ENCODE results near the gene ALDH3B2.
"Not testable (repeated sequence)": the region's sequence is repeated elsewhere in the genome, so short reads cannot be mapped to it uniquely, and the experiment has no call there.

Gene ALDH3B2

DNA sequence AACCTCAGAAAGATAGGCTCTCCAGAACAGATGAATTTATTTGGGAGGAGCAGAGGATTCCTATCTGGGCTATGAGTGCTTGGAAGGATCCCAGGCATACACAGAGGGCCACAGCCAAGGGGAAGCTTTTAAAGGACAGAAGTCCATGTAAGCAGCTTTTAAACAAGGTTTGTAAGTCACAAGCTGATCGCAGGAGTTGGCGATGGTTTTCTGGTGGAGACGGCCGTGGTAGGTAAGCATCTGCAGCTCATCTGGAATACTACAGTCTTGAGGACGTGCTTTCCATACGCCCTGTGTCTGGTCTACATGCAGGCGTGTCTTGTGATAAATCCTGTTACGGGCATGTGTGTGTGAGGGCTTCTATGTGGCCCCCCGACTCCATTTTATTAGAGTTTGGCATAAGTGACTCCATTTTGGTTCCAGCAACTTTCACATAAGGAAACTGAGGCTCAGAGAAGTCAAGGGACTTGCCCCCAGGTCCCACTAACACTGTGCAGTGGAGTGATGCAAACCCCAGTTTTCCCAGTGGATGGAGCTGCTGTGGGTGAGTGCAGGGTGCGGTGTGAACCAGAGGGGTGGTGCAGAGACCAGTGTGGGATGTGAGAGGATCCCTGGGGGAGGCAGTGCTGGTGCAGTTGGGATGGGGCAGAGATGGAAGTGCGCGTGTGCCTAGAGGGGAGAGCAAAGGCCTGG, 12.1 kb downstream of the ALDH3B2 start:
- DNase-seq, result no peak

DNA sequence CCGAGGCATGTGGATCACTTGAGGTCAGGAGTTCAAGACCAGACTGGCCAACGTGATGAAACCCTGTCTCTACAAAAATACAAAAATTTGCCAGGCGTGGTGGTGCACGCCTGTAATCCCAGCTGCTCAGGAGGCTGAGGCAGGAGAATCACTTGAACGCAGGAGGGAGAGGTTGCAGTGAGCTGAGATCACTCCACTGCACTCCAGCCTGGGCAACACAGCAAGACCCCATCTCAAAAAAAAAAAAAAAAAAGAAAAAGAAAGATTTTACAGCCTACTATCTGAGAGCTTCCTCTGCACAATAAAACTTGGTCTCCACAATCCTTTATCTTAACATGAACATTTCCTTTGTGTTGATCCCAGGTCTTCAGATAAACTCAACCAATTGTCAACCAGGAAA, 13.7 kb downstream of the ALDH3B2 start:
- not testable (repeated sequence) for DNase-seq

DNA sequence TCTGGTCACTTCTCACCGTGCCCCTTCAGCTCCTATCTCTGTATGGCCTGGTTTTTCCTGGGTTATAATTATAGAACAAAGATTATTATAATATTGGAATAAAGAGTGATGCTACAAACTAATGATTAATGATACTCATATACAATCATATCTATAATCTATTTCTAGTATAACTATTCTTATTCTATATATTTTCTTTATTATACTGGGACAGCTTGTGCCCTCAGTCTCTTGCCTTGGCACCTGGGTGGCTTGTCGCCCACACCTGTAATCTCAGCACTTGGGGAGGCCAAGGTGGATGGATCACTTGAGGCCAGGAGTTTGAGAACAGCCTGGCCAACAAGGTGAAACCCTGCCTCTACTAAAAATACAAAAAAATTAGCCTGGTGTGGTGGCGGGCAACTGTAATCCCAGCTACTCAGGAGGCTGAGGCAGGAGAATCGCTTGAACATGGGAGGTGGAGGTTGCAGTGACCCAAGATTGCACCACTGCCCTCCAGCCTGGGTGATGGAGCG, 14.7 kb downstream of the ALDH3B2 start:
- DNase-seq, result not testable (repeated sequence)

DNA sequence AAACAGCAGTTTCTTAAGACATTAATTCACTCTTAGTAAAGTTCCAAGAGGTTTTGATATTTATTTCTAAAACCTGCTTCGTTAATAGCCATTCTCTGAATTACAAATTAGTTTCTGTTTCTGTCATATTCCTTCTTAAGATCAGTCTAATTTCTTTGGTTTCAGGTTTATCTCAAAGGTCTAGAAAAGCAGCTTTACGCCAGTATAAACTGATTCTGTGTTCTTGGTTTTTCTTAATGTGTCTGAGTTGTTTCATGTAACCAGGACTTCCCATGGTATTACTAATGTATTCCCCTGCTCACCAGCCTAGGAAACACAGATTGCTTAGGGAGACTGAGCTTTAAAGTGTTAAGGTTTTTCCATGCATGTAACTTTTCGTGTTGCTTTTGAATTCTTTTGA, 17.1 kb downstream of the ALDH3B2 start:
- no peak for DNase-seq

DNA sequence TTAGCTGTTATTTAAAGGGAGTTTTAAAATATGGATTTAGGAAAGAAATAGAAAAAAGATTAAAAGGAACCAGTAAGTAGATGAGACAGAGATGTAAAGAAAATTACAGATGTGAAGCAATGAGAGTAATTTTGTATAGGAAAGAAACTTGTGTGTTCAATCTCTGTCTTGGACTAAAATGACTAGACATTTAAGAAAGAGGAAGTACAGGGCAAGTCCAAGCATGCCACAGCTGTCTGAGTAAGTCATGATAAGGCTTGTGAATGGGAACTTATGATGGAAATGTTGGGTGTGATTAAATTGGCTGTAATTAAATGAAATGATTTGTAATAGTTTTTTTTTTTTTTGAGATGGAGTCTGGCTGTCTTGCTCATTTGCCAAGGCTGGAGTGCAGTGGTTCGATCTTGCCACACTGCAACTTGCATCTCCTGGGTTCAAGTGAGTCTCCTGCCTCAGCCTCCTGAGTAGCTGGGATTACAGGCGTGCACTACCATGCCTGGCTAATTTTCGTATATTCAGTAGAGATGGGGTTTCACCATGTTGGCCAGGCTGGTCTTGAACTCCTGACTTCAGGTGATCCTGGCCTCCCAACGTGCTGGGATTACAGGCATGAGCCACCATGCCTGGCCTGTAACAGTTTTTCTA, 18.0 kb downstream of the ALDH3B2 start:
- peak; percentile 56 to 61 for DNase-seq

DNA sequence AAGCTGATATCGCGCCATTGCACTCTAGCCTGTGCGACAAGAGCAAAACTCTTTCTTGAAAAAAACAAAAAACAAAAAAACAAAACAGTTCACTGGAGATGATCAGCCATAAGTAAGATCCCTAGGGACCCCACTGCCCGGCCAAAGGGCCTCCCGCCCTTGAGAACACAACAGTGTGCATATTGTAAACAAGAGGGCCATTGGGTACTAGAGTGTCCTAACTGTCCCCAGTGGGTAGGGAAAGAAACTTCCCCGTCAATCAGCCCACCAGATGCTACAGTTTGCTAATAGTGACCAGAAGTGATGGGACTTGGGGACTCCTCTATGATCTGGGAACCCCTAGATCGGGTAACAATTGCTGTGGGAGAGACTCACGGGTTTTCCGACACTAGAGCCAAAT, 20.2 kb downstream of the ALDH3B2 start:
- no peak for DNase-seq

DNA sequence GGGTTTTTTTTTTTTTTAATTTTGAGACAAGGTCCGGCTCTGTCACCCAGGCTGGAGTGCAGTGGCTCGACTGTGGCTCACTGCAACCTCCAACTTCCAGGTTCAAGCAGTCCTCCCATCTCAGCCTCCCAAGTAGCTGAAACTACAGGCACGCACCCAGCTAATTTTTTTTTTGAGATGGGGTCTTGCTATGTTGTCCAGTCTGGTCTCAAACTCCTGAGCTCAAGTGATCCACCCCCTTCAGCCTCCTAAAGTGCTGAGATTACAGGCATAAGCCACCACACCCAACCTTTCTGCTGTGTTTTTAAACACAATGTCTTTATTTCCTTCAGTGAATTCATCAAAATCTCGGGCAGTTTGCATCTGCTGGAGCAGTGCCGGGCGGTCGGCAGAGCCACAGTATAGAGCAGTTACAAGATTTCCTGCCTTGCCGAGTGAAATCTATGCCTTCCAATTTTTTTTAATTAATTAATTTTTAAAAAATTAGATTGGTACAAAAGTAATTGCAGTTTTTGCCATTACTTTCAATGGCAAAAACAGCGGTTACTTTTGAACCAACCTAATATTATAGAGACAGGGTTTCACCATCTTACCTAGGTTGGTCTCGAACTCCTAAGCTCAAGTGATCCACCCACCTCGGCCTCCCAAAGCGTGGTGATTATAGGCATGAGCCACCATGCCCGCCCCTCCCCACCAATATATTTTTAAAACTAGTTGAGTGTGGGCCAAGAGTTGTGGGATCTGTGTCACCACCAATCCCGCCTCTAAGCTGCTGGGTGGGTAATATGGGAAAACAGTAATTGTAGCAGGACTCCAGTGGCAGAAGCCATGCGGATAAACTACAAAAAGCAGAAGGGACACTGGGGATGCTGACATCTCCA, 21.2 kb downstream of the ALDH3B2 start:
- DNase-seq, result no peak

DNA sequence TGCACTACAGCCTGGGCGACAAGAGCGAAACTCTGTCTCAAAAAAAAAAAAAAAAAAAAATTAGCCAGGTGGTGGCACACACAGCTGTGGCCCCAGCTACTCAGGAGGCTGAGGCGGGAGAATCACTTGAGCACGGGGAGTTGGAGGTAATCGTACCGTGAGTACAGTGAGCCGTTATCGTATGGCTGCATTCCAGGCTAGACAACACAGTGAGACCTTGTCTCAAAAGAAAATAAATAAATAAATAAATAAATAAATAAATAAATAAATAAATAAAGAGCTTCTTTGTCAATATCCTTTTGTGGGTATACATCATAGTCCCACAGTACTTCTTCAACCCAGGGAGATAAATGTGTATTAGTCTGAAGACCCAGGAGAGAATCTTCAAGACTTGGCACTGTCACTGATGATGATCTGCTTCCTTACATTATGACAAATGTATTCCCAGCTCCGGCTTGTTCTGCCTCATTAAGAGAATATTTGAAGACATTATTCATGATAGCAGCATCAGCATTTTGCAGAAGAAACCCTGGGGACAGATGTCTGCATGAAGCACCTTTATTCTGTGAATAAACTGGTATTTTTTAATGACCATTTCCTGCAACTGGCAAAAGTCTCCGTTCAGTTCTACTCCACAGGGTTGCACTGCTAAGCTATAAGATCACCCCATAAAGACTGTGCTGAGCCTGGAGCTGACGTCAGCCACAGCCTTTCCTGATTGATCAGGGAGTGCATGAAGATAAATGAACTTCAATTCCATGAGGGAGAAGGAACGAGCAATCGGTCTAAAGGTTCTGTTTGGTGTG, 22.2 kb downstream of the ALDH3B2 start:
- no peak for DNase-seq

DNA sequence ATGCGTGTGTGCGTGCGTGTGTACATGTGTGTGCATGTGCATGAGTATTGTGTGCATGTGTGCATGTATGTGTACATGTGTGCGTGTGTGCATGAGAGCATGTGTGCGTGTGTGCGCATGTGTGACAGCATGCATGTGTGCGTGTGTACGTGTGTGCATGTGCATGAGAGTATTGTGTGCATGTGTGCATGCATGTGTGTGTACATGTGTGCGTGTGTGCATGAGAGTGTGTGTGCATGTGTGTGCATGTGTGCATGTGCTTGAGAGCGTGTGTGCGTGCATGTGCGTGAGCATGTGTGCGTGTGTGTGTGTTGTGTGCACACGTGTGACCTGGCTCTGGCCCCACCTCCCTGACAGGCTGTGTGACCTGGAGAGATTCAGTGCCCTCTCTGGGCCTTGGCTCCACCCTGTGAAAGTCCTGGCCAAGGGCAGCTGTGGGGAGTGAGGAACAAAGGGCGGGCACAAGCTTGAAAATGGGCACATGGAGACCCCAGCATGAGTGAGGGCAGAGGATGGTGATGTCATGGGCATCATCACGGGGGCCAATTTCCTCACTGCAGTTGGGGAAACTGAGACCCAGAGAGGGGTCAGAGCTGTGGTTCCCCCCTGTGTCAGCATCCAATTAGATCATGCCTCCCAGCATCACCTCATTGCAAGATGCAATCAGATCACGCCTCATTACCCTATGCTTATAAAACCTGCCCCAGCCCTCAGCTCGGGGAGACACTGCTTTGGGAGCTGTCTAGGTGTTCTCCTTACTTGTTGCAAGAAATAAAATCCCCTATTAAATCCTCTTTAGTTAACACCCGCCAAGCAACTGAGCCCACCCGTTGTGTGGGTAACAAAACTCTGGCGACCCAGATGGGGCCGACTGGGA, 24.6 kb downstream of the ALDH3B2 start:
- DNase-seq, result no peak

DNA sequence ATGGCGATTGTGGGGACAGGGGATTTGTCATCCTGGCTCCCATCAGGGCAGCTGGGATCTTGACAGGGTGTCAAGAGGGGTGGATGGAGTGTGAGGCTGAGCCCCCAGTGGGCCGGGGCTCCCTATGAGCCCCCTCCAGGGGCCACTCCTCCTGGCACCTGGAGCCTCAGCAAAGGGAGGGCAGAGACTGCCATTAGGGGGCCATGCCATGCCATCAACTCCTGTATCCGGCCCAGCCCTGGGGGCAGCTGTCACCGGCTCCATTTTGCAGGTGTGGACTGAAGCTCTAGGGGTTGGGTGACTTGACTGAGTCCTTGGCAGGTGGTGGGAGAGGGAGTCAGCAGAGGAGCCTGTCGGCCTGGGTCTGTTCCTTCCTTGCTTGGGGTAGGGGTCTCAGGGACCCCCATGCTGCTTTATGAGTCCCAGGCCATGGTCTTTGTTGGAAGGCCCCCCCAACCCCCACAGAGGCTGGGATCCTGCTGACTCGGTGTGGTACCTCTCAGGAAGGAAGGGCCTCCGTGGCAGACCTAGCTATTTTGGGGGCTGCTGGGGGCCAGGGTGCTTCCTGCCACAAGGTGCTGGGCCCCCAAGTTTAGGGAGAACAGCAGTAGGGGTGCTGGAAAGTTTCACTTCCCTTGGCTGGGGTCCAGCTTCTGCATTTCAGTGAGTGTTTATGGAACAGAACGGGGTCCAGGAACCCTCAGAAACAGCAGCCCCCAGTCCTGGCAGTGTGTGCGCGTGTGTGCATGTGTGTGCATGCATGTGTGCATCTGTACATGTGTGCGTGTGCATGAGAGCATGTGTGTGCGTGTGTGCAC, 25.4 kb downstream of the ALDH3B2 start:
- peak; percentile 42 to 47 for DNase-seq

DNA sequence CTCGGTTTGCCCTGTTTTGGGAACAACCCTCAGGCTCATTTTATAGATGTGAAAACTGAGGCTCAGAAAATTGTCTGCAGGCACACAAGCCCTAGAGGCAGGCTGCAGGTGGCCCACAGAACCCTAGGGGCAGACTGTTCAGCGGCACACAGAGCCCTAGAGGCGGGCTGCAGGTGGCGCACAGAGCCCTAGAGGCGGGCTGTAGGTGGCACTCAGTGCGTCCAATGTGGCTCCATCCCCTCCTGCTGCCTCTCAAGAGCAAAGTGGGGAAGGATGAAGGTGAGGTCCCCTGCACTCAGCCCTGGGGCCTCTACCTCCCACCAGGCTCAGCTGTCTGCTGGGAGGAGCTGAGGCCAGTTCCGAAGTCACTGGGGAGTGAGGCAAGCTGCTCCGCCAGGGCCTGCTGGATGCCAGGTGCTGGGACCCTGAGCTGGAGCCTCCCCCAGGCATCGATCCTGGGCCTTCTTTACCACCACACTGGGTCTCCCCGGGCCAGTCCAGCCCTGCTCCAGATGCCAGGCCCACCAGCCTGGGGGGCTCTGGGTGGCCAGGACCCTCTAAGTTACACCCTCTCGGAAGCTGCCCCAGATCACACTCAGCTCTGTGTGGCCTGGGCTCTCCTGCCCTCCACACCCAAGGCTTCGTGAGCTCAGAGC, 26.2 kb downstream of the ALDH3B2 start:
- peak in 1 of 2 donors; percentile 34 for DNase-seq

DNA sequence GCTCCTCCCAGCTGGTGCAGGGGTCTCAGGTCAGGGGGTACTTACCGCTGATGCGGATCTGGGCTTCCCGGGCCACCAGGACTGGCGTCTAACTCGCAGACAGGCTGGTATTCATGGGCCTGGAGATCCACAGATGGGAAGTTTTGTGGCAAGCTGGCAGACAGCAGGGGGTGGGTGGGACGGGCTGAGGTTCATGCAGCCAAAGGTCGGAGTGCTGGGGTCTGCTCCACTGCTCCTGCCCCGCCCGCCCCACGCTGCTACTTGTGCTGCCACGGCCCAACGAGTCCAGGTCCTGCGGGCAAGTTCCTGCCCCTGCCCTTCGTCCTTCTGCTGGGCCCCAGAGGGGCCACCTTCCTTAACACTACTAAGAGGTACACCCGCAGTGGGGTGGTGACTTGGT, 27.0 kb downstream of the ALDH3B2 start:
- DNase-seq, result no peak

DNA sequence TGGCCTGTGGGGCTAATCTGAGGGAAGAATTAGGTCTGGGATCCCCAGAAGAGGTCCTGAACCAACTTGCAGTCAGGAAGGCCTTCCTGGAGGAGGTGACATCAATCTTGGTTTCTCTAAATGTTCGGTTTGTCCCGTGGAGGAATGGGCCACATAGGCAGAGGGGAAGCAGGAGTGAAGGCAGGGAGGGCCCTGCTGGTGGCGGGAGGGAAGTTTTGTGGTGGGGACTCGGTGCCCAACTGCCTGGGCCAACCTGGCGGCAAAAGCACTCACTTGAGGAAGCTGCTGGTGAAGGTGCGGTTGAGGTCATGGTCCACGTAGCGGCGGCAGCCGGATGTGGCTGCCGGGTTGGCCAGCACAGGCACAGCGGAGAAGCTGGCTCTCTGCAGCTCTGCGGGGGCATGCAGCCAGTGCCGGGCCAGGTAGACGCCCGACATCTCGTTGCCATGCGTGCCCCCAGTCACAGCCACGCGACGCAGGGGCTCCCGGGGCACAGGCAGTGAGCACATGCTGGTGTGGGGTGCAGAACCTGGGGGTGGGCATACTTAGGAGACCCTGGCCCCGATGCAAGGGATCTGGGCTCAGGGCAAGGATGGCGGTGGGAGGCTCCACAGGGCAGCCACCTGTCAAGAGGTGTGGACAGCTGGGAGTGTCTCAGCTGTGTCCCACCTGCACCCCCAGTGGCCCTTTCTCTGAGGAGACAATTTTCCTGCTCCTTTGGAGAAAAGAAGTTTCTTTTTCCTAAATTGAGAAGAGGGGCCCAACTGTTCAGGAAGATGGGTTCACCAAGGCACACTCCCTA, 27.7 kb downstream of the ALDH3B2 start:
- peak in 1 of 2 donors; percentile 6 for DNase-seq

DNA sequence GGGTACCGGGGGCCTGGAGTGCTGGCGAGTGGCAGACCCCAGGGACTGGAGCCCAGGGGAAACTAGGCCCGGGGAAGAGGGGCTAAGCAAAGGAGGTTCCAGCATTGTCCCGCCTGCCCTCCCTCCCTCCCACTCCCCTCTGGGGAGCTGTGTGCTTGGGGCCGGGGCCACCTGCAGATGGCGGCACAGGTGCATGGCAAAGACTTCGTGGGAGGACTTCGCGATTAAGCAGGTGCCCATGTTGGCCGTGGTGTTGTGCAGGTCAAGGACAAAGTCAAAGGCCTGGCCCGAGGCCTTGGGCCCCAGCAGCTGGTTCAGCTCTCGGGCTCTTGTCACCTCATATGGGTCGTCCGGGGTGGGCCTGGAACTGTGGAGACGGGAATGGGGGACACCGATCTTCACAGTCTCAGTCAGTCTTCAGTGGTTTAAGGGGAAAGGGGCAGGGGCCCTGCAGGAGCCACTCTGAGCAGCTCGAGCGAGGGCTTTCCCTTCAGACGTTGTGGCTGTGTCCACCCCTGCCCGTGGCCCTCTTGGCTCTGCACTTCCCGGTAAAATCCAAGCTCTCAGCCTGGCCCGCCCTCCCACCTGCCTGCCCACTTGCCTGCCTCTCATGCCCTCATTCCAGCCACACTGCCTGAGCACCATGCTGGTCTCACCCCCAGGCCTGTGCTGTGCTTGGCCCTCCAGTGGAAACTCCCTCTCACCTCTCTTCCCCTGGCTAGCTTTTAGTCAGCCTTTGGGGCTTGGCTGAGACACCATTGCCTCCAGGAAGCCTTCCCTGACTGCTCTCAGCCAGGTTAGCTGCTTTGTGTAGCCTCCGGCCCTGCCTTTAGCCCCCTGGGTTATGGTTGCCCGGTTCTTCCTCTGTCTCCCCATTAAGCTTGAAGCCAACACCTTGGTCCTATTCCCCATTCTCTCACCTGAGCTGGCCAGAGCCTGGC, 28.6 kb downstream of the ALDH3B2 start:
- no peak for DNase-seq

DNA sequence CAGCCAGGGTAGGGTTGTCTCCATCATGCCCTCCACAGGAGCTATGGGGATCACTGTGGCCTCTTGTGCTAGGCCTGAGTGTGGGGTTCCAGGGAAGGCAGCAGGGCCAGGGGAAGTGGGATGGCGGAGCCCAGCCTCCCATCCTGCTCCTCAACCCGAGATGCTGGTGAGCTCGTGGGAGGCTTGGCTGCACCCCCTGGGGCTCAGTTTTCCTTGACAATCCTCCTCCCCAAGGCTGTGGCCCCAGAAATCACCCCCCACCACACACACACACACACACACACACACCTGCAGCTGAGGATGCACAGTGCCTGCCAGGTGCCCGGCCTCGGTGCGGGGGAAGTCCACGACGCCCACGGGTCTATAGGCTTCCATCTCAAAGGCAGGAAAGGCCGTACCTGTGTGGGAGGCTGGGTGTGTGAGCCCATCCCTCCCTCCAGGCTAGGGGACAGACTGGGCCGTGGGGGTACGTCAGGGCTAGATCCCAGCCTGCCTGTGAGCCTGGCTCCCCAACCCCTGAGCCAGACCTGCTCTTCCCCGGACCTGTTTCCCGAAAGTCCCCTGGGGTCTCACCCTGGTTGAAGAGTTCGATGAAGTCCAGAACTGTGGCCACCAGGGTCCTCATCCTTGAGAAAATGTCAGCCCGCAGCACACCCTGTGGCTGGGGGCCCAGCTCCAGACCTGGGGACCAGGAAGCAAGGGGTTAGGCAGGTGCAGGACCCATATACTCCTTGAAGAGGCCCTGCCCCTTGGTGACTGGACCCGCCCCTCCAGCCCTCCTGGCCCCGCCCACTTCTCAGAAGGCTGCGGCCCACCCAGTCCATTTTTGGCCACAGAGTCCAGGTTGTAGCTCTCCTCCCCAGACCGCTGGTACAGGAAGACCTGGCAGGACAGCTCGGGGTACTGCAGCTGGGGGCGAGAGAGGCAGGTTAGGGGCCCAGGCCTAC, 29.7 kb downstream of the ALDH3B2 start:
- no peak for DNase-seq

DNA sequence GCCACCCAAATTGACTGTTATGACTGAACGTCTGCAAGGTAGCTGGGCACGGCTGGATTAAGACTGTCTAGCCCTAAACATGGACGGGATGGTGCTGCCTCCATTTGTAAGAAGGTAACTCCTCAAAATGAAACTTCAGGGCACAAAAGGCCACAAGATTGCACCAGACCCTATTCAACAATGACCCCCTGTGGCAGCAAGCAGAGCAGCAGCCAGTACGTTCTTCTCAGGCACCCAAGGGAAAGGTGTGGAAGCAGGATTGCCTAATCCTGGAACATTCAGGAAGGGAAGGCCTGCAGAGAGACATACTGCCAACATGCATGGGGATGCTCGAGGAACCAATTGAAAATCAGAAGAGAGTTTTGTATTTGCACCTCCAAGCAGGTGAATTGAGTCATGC, 30.4 kb downstream of the ALDH3B2 start:
- peak in 1 of 2 donors; percentile 11 for DNase-seq

Data from inflammatory macrophage (primary cell).